IPS DF 4.7 (cell line): ENCODE measurements around the gene RAB11FIP4.

Experiments
- DNase-seq: peaks from one replicate; pipeline ENCODE4 v3.0.0-alpha.2; 2013; ENCODE audit warnings: low spot score; ENCODE audit errors: extremely low read depth

RAB11FIP4 gene

DNA sequence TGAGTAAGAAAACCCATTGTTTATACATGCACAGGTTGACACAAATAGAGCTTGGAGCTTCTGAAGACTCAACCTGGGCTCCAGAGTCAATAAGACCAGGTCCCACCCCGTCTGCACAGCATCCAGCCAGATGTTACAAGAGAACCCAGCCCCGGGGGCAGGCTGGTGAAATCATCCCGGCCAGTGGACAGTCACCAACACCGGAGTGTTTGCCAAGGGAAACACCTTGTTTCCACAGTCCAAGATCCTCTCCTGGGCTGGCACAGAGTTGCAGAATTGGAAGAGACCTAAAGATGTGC is 90.3 kb downstream of the RAB11FIP4 start:
- no peak for DNase-seq

DNA sequence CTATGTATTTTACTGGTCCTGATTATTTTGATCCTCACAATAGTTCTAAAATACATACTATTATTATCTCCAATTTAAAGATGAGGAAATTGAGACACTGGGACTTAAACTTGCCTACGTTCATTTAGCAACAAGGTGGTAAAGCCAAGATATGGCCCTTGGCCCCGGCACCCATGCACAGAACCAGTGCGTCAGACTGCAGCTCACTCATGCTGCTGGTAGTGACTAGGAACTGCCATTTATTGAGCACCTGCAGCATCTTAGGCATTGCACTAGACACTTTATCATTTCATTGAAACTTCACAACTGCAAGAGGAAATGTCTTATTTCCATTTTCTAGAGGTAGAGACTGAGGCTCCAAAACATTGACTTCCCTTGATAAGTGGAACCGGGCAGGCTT is 93.3 kb downstream of the RAB11FIP4 start:
- no peak for DNase-seq

GRCh38 chr17:31486351-31487062 is 95.0 kb downstream of the RAB11FIP4 start:
- DNase-seq: no peak

DNA sequence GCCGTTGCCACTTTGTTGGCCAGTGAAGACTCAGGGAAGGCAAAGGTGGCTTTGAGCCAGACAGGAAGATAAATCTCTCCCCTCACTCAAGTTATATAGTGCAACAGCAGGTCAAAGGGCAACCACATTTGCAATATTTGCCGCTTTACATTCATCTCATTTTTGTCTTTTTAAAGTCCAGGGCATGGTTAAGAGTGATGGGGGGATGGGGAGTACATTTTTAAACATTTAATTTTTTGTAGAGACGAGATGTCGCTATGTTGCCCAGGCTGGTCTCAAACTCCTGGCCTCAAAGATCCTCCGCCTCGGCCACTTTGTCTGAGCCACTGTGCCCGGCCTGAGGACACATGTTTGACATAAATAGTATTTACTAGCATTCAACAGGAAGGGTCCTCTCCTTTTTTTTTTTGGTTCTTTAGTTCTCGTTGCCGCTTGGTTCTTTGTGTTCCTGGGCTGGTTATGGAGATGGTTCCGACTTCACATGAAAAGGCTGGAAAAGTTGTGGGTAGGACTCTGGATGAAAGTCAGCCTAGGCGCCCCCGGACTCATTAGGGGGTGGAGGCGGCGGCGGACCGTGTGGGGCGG is 95.7 kb downstream of the RAB11FIP4 start:
- DNase-seq: no peak

DNA sequence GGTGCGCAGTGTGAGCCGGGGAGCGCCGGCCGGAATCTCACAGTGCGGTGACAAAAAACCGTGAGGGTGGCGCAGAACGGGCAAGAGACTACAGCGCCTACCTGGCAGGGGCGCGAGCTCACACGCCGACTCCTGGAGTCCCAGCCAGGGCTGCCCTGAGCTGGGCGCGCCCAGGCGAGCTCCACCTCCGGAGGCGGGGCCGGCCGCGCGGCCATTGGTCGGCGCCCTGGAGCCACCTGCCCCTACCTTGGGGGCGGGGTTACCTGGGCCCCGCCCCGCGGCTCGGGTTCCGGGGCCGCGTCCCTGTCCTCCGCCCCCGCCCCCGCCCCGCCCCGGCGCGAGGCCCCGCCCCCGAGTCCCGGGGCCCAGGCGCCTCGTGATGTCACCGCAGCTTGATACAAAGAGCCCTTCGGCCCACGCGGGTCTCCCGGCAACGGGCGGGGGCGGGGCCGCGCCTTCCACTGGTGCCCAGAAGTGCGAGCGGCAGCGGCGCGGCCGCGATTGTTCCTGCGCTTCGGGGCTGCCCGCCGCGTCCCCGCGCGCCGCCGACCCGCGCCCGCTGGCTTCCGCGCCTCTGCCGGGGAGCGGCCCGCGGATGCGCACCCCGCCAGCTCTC is 96.3 kb downstream of the RAB11FIP4 start:
- no peak for DNase-seq

- DNase-seq: no peak
These were observed 96.9 kb downstream of the RAB11FIP4 start for GRCh38 chr17:31488264-31488981.

DNA sequence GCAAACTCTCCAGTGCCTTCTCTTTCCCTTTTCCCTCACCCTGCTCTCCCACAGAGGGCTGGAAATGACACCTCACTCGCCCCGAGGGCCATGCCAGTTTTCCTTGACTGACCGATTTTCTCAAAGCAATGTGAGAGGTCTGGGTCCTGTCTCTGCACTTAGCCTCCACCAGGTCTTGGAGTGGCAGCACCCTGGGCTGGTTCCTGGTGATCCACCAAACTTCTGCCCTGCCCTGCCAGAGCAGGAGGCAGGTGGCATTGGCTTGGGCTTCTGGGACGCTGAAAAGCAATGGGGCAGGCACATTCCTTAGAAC is 97.5 kb downstream of the RAB11FIP4 start:
- DNase-seq: no peak

DNA sequence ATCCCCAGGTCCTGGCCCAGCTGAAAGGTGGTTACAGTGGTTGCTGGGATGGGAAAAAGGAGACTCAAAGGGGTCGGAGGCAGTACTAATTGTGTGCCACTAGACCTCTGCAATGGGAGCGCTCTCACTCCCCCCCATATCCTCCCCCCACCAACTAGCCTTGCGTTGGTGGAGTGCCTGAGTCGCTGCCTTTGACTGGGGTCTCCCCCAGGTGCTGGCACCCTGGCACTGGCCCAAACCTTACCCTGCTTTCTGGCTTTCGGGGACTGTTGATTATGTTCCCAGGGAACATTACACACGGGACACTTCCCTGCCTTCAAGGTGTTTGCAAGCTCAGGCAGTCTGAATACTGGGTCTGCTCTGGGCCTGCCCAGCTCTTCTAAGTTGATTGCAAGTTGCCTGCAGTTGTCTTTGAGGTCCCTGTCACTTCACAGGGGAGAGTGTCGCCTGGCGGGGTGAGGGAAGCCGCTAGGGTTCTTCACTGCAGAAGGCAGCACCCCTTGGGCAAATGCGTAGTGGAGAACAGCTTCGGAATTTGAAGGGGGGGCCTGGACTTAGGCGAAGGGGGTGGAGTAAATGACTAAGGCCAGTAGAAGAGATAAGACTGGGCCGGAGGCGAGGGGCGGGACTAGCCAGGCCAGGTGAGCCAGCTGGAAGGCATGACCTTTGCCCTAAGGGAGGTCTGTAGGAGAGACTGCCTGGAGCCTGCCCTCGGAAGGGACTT is 98.0 kb downstream of the RAB11FIP4 start:
- no peak for DNase-seq

- no peak for DNase-seq
These were observed 98.7 kb downstream of the RAB11FIP4 start for GRCh38 chr17:31490019-31490650.

GRCh38 chr17:31490671-31491375 is 99.3 kb downstream of the RAB11FIP4 start:
- DNase-seq: no peak

GRCh38 chr17:31491376-31492131 is 100.1 kb downstream of the RAB11FIP4 start:
- no peak for DNase-seq

GRCh38 chr17:31492206-31492605 is 100.7 kb downstream of the RAB11FIP4 start:
- no peak for DNase-seq

DNA sequence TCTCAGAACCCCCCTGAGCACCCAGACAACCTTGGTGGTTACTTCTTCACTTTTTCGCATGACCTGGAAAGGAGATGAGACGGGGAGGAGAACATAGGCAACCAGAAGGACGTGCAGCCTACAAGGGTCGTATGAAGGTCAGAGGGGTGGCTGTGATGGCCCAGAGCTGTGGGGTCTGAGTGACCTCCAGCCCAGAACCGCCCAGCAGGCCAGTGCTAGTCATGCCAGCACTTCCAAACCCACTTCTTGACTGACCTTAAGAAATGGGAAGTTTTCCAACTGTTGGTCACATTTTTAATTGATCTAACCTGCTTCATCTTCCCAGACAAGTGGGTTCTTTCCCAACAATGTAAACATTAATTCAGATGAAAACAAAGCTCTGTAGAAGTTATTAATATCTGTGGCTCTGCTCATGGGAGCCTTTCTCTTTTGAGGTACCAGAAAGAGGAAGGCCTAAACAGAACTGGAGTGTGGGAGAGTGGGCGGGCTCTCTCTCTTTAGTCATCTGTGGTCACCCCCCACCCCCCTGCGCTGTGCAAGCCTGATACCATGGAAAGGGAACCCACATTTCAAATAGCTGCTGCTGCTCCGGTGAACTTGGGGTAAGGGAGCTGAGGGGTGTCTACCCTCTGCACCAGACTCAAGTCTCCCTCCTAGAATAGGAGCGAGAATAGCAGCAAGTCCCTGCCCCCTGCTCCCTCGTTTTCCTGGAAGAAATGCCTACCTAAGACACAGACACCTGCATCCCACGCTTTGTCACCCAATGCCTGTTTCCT is 101.6 kb downstream of the RAB11FIP4 start:
- DNase-seq: no peak

DNA sequence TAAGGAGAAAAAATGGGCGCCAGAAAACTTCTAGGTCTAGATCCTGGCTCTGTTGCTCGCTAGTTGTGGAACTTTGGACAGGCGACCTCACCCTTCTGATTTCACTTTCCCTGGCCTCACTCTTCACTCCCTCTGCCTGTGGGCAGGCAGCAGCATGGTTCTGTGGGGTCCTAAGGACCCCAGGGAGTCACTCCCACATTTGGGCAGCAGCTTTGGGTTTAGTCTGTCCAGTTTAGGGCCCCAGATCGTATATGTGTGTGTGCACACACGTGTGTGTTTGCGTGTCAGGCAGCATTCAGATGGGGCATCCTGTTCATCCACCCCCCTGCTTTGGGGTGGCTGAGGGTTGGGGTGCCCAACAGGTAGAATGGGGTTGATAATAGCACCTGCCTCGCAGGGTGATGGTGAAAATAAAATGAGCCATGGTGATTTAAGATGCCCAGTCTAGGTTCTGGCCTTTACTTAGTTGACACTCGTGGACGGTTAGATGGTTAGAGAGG is 102.2 kb downstream of the RAB11FIP4 start:
- DNase-seq: no peak

- DNase-seq: no peak
These were observed 103.0 kb downstream of the RAB11FIP4 start for GRCh38 chr17:31494259-31495021.

DNA sequence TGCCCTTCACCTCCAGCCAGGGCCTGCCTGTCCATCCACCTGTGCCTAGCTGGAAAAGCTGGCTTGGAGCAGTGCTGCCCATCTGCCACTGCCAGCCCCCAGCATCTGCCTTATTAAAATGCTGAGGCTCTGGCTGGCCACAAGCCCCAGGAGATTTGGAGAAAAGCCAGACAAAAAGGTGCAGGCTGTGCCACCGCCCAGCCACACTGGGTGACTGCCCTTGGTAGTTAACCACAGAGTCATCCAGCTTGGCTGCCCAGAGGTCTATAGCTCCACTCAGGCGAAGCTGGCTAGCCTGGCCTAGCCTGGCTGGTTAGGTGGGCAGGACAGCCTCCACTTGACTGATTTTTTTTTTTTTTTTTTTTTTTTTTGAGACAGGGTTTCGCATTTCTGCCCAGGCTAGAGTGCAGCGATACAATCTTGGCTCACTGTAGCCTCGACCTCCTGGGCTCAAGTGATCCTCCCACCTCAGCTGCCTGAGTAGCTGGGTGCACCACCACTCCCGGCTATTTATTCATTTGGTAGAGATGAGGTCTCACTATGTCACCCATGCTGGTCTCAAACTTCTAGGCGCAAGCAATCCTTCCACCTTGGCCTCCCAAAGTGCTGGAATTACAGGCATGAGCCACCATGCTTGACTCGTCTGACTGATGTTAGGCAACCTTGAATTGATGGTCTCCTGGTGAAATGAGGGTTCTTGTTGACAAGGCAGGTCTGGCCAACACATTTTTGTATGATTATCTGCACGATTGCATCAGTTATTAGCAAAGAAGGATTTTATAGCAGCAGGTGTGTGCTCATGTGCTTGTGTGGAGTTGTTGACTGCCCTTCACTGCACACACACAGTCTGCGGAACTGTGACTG is 103.8 kb downstream of the RAB11FIP4 start:
- DNase-seq: no peak

DNA sequence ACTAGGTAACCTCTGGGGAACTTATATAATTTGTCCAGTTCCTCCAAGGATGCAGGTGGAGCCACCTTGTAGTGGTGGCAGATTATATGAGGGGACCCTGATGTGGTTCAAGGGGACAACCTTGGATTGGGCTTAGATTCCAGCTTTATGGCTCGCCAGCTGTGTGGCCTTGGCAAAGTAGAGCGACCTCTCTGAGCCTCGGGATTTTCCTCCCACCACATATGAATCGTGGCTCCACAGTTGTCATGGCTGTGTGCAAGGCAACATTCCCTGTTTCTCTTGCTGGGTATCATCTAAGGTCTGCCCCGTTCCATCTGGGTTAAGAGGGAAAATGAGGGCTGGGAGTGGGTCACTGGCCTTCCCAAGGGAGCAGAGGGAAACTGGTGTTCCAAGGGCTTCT is 104.6 kb downstream of the RAB11FIP4 start:
- no peak for DNase-seq
